Fibroblast of villous mesenchyme (primary cell): ENCODE data around the gene LPA. TPM values are rescaled to one million over a fixed set of nuclear protein-coding genes. Genes with fewer than 3 reads are reported as not detected.

Source experiments
- DNase-seq: peaks from one replicate; pipeline ENCODE4 v3.0.0-alpha.2; 2010; ENCODE audit warnings: low read depth
- H3K4me3 ChIP-seq: 2 replicates; pipeline ENCODE4 v1.5.1; 2011; ENCODE audit warnings: low read depth, mild to moderate bottlenecking, low read length
- CTCF ChIP-seq: IDR thresholded peaks from 2 replicates; pipeline ENCODE4 v1.5.1; 2012; ENCODE audit warnings: low read depth, mild to moderate bottlenecking, low read length; ENCODE audit not compliant: insufficient read depth
- total RNA-seq: library from RNA; depleted of rRNA; stranded (reverse); fragments of >200 nt; gene quantifications from 2 replicates; pipeline ENCODE4 v1.2.3, GENCODE V29; 2012

The LPA gene
- total RNA-seq, 1 donor, result not detected

GRCh38 chr6:160487116-160487515 lies 177.0 kb downstream of the LPA start:
- no peak for TF ChIP-seq CTCF
- no peak overlapping the region for H3K4me3 ChIP-seq

More at GRCh38 chr6:160487116-160487515, 177.0 kb downstream of the LPA start:
- DNase-seq, result no peak

Other genes starting within 250 kb of the LPA start
- not detected in 2 replicates for gene PLG, start 38.0 kb upstream of the LPA start, total RNA-seq